Activated T-helper 2 cell treated with anti-CD3 and anti-CD28 coated beads, Interferon-gamma antibody, Interleukin-2, Interleukin-4, amounts not matched to agents 10 μg/mL and 5 μg/mL and 100 μg/mL, durations not matched to agents 14 hours and 24 hours and 36 hours (primary cell): Measurements from ENCODE around the gene ZAP70. TPM values are rescaled to one million over a fixed set of nuclear protein-coding genes. Genes with fewer than 3 reads are reported as not detected.

Source experiments
- DNase-seq: peaks from one replicate; pipeline ENCODE4 v3.0.0; 2021; ENCODE audit warnings: low spot score
- H3K27ac Mint-ChIP-seq: one replicate; pipeline ENCODE4 v1.8.0; 2021; ENCODE audit warnings: mixed read lengths
- H3K27me3 Mint-ChIP-seq: one replicate; pipeline ENCODE4 v1.8.0; 2021; ENCODE audit warnings: low read depth, mixed read lengths
- H3K36me3 Mint-ChIP-seq: one replicate; pipeline ENCODE4 v1.8.0; 2021; ENCODE audit warnings: low read depth, mixed read lengths
- H3K4me1 Mint-ChIP-seq: one replicate; pipeline ENCODE4 v1.8.0; 2021; ENCODE audit warnings: low read depth, mixed read lengths
- H3K4me3 Mint-ChIP-seq: one replicate; pipeline ENCODE4 v1.8.0; 2021; ENCODE audit warnings: low read depth, mild to moderate bottlenecking, moderate library complexity, mixed read lengths
- H3K9me3 Mint-ChIP-seq: one replicate; pipeline ENCODE4 v1.8.0; 2021; ENCODE audit warnings: mixed read lengths
- intact Hi-C: fragments of 100-400 bp; cut with micrococcal nuclease; formaldehyde crosslinking; loops from one replicate; pipeline ENCODE4 v1.15.1; 2023
- total RNA-seq: library from RNA; stranded (reverse); gene quantifications from 2 replicates; pipeline ENCODE4 v1.2.3, GENCODE V29; 2022

Gene ZAP70
- total RNA-seq, 1 donor from 2014 or later = 234 TPM

DNA sequence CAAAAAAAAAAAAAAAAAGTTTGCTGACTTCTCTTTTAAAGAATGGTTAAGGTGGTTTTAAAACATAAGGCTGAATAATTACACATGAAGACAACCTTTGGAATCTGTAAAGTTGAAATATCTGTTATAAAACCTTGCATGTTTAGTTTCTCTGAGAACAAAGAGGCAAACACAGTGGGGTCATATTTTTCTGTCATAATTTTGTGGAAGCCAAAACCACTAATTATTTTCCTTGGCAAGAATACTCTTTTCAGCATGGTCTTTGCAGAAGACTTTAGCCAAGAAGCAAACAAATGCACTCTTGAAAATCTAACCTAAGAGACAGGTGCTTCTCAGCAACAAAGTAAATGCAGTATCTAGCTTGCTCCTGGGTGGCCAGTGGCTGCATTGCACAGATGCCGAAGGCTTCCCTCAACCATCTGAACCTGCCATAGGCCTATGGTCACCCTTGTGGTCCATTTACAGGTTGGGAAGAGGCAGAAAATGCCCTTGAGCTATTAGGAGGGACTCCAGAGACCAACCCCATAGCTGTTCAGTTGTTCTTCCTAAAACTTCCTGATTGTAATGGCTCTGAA lies 44.8 kb downstream of the ZAP70 start:
- peaks cover 29% of the 10 kb centered on the region for H3K4me1 Mint-ChIP-seq

DNA sequence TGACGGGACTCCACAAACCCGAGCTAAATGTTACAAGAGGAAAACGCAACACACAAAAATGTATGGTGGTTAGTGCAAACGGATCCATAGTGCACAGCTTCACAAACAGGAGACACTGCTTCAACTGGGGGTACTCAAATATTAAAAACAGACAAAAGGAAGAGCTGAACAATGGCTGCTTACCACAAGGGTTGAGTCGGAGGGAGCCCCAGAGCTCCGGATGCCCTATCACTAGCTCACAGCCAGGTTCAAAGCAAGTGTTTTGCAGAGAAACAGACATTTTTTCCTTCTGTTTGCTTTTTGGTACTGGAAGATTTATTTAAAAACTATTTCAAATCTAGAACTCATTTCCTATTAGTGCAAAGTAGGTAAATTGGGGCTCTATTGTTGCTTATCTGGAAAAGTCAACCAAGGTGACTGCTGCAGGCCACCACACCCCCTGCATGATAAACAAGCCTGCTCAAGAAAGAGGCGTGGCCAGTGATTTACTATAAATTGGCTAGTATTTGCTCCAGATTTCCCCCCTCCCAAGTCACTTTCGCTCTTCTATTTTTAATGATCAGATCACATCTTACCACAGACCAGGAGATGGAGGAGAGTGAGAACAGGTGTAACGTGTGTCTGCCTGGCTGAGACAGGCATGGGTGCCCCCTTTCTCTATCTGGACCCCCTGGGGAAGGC lies 46.5 kb downstream of the ZAP70 start:
- no peak for DNase-seq
- H3K4me3 Mint-ChIP-seq = no peak overlapping the region
- peaks cover 34% of the 10 kb centered on the region for H3K4me1 Mint-ChIP-seq
- peaks cover 53% of the 10 kb centered on the region for H3K36me3 Mint-ChIP-seq
- intact Hi-C loops = no loop called here
- no peaks in the 10 kb centered on the region for H3K9me3 Mint-ChIP-seq
- peak overlapping the region; percentile 39 for H3K27ac Mint-ChIP-seq
- H3K27me3 Mint-ChIP-seq = no peaks in the 10 kb centered on the region

More for the DNA sequence above, 44.8 kb downstream of the ZAP70 start:
- H3K36me3 Mint-ChIP-seq = peaks cover 49% of the 10 kb centered on the region
- no peak overlapping the region for H3K4me3 Mint-ChIP-seq
- H3K27me3 Mint-ChIP-seq = no peaks in the 10 kb centered on the region
- intact Hi-C loops = no loop called here
- H3K27ac Mint-ChIP-seq = no peak overlapping the region
- no peak for DNase-seq
- no peaks in the 10 kb centered on the region for H3K9me3 Mint-ChIP-seq

DNA sequence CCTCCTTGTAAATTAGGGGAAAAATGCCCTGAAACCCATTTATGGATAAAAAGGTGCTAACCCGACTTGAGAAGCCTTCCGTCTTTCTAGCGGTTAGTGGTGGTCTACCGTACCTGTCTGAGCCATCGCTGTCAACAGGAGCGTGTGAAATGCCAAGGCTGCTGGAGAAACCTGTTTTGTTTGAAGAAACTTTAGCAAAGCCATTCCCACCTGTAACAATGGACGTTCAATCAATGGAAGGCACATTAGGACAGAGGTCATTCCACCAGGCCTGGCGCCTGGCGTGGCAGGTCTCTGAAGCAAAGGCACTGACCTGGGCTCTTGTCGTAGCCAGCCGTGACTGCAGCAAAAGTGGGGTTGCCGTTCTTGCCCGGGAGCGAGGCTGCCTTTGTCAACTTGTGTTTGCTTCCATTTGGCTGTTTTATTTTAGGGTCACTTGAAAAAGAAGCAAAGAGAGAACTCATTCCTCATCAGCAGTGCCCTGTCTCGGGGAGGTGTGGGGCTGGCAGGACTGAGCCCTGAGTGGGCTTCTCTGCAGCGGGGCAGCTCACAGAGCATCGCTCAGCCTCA lies 47.2 kb downstream of the ZAP70 start:
- H3K4me1 Mint-ChIP-seq = peaks cover 32% of the 10 kb centered on the region
- peaks cover 56% of the 10 kb centered on the region for H3K36me3 Mint-ChIP-seq
- DNase-seq = no peak
- H3K27ac Mint-ChIP-seq = peak overlapping the region; percentile 81
- no peaks in the 10 kb centered on the region for H3K9me3 Mint-ChIP-seq
- no peaks in the 10 kb centered on the region for H3K27me3 Mint-ChIP-seq
- H3K4me3 Mint-ChIP-seq = peak overlapping the region; percentile 47
- intact Hi-C loops = no loop called here

DNA sequence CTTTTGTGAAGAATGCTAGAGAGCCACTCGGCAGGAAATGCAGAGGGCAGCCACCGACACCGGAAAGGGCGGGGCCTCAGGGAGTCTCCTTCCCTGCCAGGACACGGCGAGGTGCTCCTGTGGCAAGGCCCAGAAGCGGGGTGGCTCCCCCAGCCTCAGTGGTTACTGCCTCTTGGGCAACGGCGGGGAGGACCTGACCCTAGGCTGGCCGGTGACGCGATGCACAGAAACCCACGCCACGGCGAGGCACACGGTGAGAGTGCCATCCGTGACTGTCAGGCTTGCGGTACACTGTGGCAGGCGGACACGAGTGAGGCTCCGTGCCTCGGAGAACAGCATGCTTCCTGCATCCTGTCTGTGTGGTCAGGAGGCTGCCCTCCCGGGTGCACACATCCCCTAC lies 47.8 kb downstream of the ZAP70 start:
- Mint-ChIP-seq H3K36me3 (peaks cover 61% of the 10 kb centered on the region), H3K27me3 (no peaks in the 10 kb centered on the region), H3K27ac (peak overlapping the region; percentile 81), H3K4me1 (peaks cover 32% of the 10 kb centered on the region), H3K4me3 (peak overlapping the region; percentile 47), H3K9me3 (no peaks in the 10 kb centered on the region)
- peak; percentile 50 for DNase-seq
- intact Hi-C loops = no loop called here

DNA sequence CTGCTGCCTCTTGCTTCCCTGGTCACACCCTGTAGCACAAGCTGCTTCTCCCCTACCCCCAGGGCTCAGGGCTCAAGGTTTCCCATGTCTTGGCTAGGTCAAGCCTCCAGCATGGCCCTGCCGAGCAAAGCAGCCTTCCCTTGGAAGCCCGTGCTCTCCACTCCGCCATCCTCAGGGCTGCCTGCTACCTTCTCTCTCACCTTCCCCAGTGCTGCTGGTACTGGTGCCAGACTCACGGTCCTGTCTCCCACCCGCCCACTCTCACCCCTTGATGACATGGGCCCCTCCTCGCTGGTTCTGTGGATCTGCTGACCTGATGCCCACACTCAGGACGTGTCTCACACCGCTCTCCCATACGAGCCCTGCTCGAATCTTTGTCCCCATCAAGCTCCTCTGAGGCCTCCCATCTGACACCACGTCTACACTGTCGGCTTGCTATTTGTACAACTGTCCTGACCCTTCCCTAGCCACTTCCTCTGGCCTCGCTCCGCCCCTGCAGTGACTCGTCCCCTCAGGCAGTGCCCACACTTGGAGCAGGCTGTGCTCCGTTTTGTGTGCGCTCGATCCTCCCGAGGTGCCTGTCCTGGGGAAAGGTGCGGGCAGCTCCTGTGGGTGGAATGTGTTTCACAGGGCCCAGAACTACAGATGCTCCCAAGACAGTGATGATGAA lies 49.9 kb downstream of the ZAP70 start:
- Mint-ChIP-seq H3K4me1 (peaks cover 40% of the 10 kb centered on the region), H3K27ac (no peak overlapping the region), H3K27me3 (no peaks in the 10 kb centered on the region), H3K9me3 (no peaks in the 10 kb centered on the region), H3K36me3 (peaks cover 53% of the 10 kb centered on the region), H3K4me3 (no peak overlapping the region)
- DNase-seq = no peak
- intact Hi-C loops = no loop called here

DNA sequence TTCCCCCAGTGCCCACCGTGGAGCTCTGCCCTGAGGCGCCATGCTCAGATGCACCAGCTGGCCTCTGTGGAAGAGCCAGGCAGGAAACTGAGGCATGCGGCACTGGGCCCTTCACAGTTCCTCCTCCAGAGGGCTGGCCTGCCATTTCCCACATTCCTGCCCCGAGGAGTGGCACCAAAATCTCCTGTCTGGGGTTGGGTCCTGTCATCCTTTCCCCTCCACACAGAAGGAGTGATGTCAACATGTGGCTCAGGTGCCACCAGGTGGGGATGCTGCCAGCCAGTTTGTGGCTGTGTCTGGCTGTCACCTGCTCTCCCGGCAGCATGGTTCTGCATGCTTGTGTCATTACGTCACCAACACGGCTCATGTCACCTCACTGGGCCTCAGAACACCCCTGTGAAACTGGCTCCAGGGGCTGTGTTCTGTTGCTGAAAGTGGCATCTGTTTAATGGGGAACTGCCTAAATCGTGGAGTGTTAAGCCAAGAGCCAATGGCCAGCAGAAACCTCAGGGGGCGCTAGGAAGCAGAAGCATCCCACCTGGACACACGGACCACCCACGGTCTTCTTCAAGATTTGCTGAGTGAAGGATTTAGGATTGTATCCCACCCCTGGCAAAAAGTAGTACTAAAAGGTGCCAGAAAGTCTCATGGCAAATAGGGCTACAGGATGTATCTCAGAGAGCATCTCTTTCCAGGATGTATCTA lies 51.3 kb downstream of the ZAP70 start:
- Mint-ChIP-seq H3K27ac (no peak overlapping the region), H3K27me3 (no peaks in the 10 kb centered on the region), H3K4me3 (no peak overlapping the region), H3K36me3 (peaks cover 42% of the 10 kb centered on the region), H3K9me3 (no peaks in the 10 kb centered on the region), H3K4me1 (peaks cover 36% of the 10 kb centered on the region)
- intact Hi-C loops = no loop called here
- DNase-seq = no peak

DNA sequence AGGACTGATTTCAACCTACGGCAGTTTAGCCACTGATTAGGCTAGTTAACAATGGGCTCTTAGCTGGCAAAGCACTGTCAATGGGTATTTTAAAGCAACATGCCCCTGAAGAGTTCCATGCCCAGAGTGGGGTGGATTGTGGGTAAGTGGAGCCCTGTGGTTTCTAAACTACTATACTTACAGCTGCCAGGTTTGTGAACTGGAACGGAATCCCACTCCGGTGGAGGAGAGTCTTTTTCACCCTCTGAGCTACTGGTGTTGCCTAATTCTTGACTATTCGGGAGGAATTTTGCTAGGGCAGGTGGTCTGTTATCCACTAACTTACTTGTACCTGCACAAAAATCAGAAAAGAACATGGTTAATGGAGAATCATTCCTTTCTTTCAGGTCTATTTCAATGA lies 52.6 kb downstream of the ZAP70 start:
- H3K4me1 Mint-ChIP-seq = peaks cover 25% of the 10 kb centered on the region
- intact Hi-C loops = no loop called here
- H3K36me3 Mint-ChIP-seq = peaks cover 29% of the 10 kb centered on the region
- no peak overlapping the region for H3K4me3 Mint-ChIP-seq
- H3K27ac Mint-ChIP-seq = no peak overlapping the region
- no peak for DNase-seq
- H3K9me3 Mint-ChIP-seq = no peaks in the 10 kb centered on the region
- H3K27me3 Mint-ChIP-seq = no peaks in the 10 kb centered on the region

DNA sequence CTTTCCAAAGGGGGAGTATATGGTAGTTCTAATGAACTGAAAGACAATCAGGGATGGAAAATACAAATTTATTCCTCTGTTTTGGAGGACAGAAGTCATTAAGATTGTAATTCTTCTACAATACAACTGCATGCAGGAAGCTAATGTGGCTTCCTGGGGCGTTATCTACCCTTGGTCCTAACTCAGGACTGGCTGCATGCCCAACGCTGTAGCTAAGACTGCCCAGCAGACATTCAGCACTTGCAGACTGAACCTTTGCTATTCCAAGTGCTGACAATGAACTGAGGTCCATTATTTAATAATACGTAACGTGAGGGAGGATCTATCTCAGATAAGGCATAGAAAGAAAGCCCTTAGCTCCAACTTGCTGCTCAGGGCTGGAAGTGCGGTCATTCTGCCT lies 53.2 kb downstream of the ZAP70 start:
- Mint-ChIP-seq H3K4me1 (peaks cover 26% of the 10 kb centered on the region), H3K27me3 (no peaks in the 10 kb centered on the region), H3K9me3 (no peaks in the 10 kb centered on the region), H3K27ac (no peak overlapping the region), H3K36me3 (peaks cover 32% of the 10 kb centered on the region), H3K4me3 (no peak overlapping the region)
- intact Hi-C loops = no loop called here
- DNase-seq = no peak

DNA sequence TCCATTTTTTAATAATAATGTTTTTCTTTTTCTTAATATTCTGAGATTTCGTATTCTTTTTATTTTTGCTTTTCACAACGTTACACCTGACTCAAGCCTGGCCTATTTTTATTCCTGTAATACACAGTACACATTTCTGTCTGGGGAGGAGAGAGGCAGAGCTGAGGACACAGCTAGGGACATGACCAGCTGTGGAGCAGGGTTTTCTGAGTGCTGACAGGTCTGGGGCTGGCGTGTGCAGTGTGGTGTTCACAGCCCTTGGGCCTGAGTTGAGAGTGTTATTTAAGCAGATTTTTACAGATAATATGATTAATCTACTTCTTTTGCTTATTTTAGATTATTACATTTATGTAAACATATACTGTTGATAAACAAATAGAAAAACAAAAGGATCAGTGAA lies 55.9 kb downstream of the ZAP70 start:
- Mint-ChIP-seq H3K27me3 (no peaks in the 10 kb centered on the region), H3K4me3 (no peak overlapping the region), H3K9me3 (no peaks in the 10 kb centered on the region), H3K27ac (no peak overlapping the region), H3K36me3 (peaks cover 31% of the 10 kb centered on the region), H3K4me1 (peaks cover 12% of the 10 kb centered on the region)
- intact Hi-C loops = no loop called here
- DNase-seq = no peak

DNA sequence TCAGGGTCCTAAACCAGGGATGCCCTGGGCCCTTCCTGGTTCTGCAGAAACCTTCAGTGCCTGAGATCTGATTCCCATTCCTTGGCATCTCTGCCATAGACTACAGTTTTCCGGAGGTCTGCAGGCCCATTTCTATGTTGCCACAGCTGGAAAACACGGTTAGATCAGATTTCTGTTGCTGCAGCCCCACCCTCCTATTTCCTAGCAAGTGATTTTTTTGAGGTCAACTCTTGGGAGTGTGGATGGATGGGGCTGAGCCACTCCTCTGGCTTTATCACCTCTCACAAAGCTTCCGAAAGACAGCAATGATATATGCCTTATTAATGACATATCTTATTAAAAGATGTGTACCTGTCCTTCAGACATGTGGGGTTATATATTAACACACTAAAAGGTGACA lies 56.3 kb downstream of the ZAP70 start:
- Mint-ChIP-seq H3K27me3 (no peaks in the 10 kb centered on the region), H3K9me3 (no peaks in the 10 kb centered on the region), H3K36me3 (peaks cover 35% of the 10 kb centered on the region), H3K4me3 (no peak overlapping the region), H3K4me1 (peaks cover 12% of the 10 kb centered on the region), H3K27ac (no peak overlapping the region)
- intact Hi-C loops = no loop called here
- DNase-seq = no peak

DNA sequence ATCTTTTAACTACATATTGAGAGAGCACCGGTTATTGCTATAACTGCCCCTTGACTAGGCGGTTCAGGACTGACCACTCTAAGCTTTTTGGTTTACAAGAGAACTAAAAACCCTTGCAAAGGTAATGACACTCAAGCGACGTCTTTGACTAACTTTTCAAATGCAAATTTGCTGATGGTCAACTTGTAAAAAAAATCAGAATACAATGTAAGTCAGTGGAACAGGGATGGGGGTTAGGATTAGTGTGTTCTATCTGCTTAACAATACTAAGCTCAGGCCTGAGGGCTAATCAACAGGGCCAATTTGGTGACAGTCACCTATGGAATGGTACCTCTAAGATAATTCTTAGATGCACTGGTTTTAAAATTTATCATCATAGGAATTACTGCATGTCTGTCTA lies 57.1 kb downstream of the ZAP70 start:
- no peak for DNase-seq
- Mint-ChIP-seq H3K27ac (no peak overlapping the region), H3K27me3 (no peaks in the 10 kb centered on the region), H3K4me3 (no peak overlapping the region), H3K36me3 (peaks cover 39% of the 10 kb centered on the region), H3K4me1 (peaks cover 12% of the 10 kb centered on the region), H3K9me3 (no peaks in the 10 kb centered on the region)
- intact Hi-C loops = no loop called here

DNA sequence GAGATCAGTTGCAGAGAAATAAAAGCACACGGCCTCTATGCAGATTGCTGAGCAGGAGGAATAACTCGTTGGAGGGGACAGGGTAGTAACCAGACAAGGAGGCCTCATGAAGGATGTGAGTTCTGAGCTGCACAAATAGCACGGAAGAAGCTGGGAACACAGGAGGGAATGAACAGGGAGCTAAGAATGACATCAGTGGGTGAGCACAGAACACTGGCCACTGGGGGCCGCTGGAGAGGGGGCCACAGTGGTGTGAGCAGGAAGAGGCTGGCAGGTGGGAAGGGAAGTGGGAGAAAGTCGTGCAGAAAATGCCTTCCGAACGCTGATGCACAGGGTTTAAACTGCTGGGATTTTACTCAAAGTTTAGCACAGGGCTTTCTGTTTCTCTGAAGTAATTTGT lies 61.0 kb downstream of the ZAP70 start:
- Mint-ChIP-seq H3K4me1 (peaks cover 2% of the 10 kb centered on the region), H3K27ac (no peak overlapping the region), H3K4me3 (no peak overlapping the region), H3K36me3 (peaks cover 47% of the 10 kb centered on the region), H3K27me3 (no peaks in the 10 kb centered on the region), H3K9me3 (no peaks in the 10 kb centered on the region)
- intact Hi-C loops = no loop called here
- no peak for DNase-seq
